ENCODE data around the gene MOSPD3. TPM values are rescaled to one million over a fixed set of nuclear protein-coding genes. Genes with fewer than 3 reads are reported as not detected.

The MOSPD3 gene
- total RNA-seq, 1 experiment from 2014 or later = 9.4 TPM

DNA sequence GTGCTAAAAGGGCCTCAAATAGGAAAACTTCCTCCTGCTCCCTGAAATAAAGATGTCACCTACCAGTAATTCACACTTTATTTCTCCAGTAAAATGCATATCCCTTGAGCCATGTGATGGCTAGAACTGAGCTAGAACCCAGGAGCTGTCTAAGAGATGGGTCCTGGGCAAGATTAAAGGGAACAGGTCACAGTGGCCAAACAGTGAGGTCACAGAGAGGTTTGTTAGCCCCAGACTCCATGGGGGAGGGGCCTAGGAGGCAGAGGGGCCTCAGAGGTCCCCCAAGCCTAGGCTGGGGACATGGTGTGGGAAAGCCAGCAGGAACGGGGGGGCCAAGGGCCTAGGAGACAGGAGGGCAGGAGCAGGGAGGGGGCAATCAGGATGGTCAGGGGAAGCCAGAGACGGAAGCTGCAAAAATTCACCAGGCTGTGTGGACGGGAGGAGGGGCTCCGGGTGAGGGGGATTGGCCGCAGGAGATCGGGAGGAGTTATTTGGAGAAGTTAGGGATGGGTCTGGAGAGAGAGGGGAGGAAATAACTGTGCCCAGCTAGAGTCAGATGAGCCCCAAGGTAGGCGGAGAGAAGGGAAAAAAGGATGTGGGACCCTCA is 22.9 kb upstream of the MOSPD3 start:
- Histone ChIP-seq H3K27me3 (ENCODE audit: low read length) (no peaks in the 10 kb centered on the region), H3K9ac (ENCODE audit: low read length) (no peak overlapping the region), H3K9me2 (replicated peaks; ENCODE audit: low read length) (no peaks in the 10 kb centered on the region), H3K4me2 (ENCODE audit: low read length) (no peak overlapping the region), H3K4me1 (ENCODE audit: insufficient read depth, low read length) (peaks cover 7% of the 10 kb centered on the region; the same call in 1 of the 2 replicates), H3K36me3 (ENCODE audit: low read depth, low read length) (no peaks in the 10 kb centered on the region), H3K27ac (ENCODE audit: low read length) (no peak overlapping the region), H3K4me3 (ENCODE audit: low read length) (no peak overlapping the region), H3F3A (ENCODE audit: low read length, unreplicated experiment) (no peaks in the 10 kb centered on the region), H4K20me1 (ENCODE audit: low read length) (no peaks in the 10 kb centered on the region), H2AFZ (ENCODE audit: low read length) (no peak overlapping the region), H3K9me3 (ENCODE audit: low read length) (no peaks in the 10 kb centered on the region), H3K79me2 (ENCODE audit: low read length) (peaks cover 12% of the 10 kb centered on the region)
- no peak for TF ChIP-seq CTCF (conservative IDR thresholded peaks at IDR 0.05; ENCODE audit: low read depth, low read length)
- no peak for TF ChIP-seq EZH2phosphoT487 (IDR thresholded peaks at IDR 0.05; ENCODE audit: borderline replicate concordance, low read length)
- TF ChIP-seq EZH2 (IDR thresholded peaks at IDR 0.05; ENCODE audit: low read length, unreplicated experiment) = no peak
- ChIA-PET POLR2A (ENCODE audit: unreplicated experiment) (no interaction called here), CTCF (interaction anchor here (1.2 kb wide), 1 partner anchor 25 kb away, joined by 12 read pairs; no protein-coding TSS in a partner anchor)
- DNase-seq (no peak), ATAC-seq (no peak)
- BruUV-seq (replicated peaks) = no TSS peak
- intact Hi-C loops (cut with micrococcal nuclease) = loop anchor here (5.0 kb wide), 1 partner anchor 103 kb away; the partner anchor contains the start of gene GIGYF1

DNA sequence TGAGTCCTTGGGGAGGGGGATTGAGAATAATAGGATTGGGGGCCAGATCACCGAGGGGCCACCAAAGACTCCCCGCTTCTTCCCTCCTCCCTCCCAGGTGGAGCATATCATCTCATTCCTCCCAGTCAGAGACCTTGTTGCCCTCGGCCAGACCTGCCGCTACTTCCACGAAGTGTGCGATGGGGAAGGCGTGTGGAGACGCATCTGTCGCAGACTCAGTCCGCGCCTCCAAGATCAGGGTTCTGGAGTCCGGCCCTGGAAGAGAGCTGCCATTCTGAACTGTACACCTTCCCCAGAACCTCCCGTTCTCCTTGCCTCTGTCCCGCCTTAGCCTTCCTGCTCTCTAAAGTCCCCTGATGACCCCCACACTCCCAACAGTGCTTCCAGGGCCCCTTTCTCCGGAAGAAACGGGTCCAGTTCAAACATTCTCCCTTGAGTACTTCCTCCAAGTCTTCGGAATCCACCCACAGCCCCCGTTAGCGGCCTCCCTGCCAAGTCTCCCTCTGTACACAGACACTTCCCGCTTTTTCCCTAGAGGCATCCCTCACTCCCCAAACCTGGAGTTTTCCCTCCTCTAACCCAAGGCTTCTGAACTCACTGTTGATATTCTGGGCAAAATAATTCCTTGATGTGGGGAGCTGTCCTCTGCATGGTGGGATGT is 22.1 kb upstream of the MOSPD3 start:
- no peak overlapping the region for H3K27ac ChIP-seq (ENCODE audit: low read length)
- BruUV-seq (replicated peaks) = no TSS peak
- intact Hi-C loops (cut with micrococcal nuclease) = no loop called here
- no peaks in the 10 kb centered on the region for H3K4me1 ChIP-seq (ENCODE audit: insufficient read depth, low read length)
- no peak overlapping the region for H3K4me2 ChIP-seq (ENCODE audit: low read length)
- peaks cover 4% of the 10 kb centered on the region for H3K79me2 ChIP-seq (ENCODE audit: low read length)
- no peaks in the 10 kb centered on the region for H3K9me3 ChIP-seq (ENCODE audit: low read length)
- H3K4me3 ChIP-seq (ENCODE audit: low read length) = no peak overlapping the region
- ATAC-seq = no peak
- no peaks in the 10 kb centered on the region for H3K27me3 ChIP-seq (ENCODE audit: low read length)
- no peaks in the 10 kb centered on the region for H3K36me3 ChIP-seq (ENCODE audit: low read depth, low read length)
- POLR2A ChIA-PET (ENCODE audit: unreplicated experiment) = no interaction called here
- CTCF ChIA-PET = no interaction called here
- H3K9me2 ChIP-seq (replicated peaks; ENCODE audit: low read length) = no peaks in the 10 kb centered on the region
- H4K20me1 ChIP-seq (ENCODE audit: low read length) = no peaks in the 10 kb centered on the region
- TF ChIP-seq EZH2phosphoT487 (IDR thresholded peaks at IDR 0.05; ENCODE audit: borderline replicate concordance, low read length) (no peak), EZH2 (IDR thresholded peaks at IDR 0.05; ENCODE audit: low read length, unreplicated experiment) (no peak), CTCF (conservative IDR thresholded peaks at IDR 0.05; ENCODE audit: low read depth, low read length) (no peak)
- DNase-seq = no peak
- no peaks in the 10 kb centered on the region for H3F3A ChIP-seq (ENCODE audit: low read length, unreplicated experiment)
- H2AFZ ChIP-seq (ENCODE audit: low read length) = no peak overlapping the region
- H3K9ac ChIP-seq (ENCODE audit: low read length) = no peak overlapping the region

DNA sequence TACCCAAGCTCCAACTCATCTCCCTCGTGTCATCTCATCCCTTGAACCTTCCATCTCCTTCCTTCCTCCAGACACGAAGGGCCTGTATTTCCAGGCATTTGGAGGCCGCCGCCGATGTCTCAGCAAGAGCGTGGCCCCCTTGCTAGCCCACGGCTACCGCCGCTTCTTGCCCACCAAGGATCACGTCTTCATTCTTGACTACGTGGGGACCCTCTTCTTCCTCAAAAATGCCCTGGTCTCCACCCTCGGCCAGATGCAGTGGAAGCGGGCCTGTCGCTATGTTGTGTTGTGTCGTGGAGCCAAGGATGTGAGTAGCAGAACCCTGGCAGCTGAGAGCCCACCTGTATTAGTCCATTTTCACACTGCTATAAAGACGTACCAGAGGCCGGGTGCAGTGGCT is 20.7 kb upstream of the MOSPD3 start:
- CTCF ChIA-PET = interaction anchor here (0.7 kb wide), 1 partner anchor 113 kb away, joined by 4 read pairs; the partner anchor contains the start of gene TSC22D4
- no peaks in the 10 kb centered on the region for H3K27me3 ChIP-seq (ENCODE audit: low read length)
- no peak for TF ChIP-seq EZH2phosphoT487 (IDR thresholded peaks at IDR 0.05; ENCODE audit: borderline replicate concordance, low read length)
- no peak for TF ChIP-seq EZH2 (IDR thresholded peaks at IDR 0.05; ENCODE audit: low read length, unreplicated experiment)
- no peaks in the 10 kb centered on the region for H3K36me3 ChIP-seq (ENCODE audit: low read depth, low read length)
- H3K27ac ChIP-seq (ENCODE audit: low read length) = no peak overlapping the region
- POLR2A ChIA-PET (ENCODE audit: unreplicated experiment) = no interaction called here
- no peak overlapping the region for H2AFZ ChIP-seq (ENCODE audit: low read length)
- H3K4me3 ChIP-seq (ENCODE audit: low read length) = no peak overlapping the region
- DNase-seq (no peak), ATAC-seq (no peak)
- H4K20me1 ChIP-seq (ENCODE audit: low read length) = no peaks in the 10 kb centered on the region
- H3F3A ChIP-seq (ENCODE audit: low read length, unreplicated experiment) = no peaks in the 10 kb centered on the region
- no peak overlapping the region for H3K9ac ChIP-seq (ENCODE audit: low read length)
- intact Hi-C loops (cut with micrococcal nuclease) = no loop called here
- BruUV-seq (replicated peaks) = no TSS peak
- H3K9me3 ChIP-seq (ENCODE audit: low read length) = no peaks in the 10 kb centered on the region
- no peaks in the 10 kb centered on the region for H3K9me2 ChIP-seq (replicated peaks; ENCODE audit: low read length)
- no peaks in the 10 kb centered on the region for H3K4me1 ChIP-seq (ENCODE audit: insufficient read depth, low read length)
- no peak overlapping the region for H3K4me2 ChIP-seq (ENCODE audit: low read length)
- no peaks in the 10 kb centered on the region for H3K79me2 ChIP-seq (ENCODE audit: low read length)
